ENCODE measurements around the gene SLC22A23.

DNA sequence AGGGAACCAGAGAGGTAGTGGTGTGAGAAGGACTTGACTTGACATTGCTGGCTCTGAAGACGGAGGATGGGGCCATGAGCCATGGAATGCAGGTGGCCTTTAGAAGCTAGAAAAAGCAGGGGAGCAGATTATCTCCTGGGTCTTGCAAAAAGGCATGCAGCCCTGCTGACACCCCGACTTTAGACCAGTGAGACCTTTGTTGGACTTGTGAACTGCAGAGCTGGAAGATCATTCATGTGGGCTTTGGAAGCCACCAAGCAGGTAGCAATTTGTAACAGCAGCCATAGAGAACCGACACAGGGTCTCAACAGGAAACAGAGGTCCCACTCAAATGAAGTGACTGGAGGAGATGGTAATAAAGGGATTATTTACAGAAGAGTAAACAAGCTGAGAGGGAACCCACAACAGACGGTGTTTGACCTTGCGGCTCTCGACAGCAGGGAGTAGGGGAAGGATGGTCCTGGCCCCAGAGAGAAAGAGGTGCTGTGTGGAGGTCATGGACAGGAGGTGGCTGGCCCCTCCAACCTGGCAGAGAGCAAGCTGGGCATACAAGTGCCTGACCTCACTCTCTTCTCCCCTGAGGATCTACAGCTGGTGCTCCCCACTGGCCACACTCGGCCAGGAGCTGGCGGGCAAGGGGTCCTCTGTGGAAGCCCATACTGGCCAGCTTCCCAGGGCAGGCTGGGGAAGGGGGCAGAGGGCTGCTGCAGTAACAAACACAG is 43.9 kb downstream of the SLC22A23 start:
- TF ChIP-seq POLR2A (IDR thresholded peaks at IDR 0.05): no peak
- TF ChIP-seq CTCF (IDR thresholded peaks at IDR 0.05): no peak
- TF ChIP-seq EP300 (IDR thresholded peaks at IDR 0.05): no peak

Measured in sigmoid colon (tissue), 4 donors.